Parathyroid adenoma (tissue), 2 donors: ENCODE data around the gene MRPL36.
"Not testable (repeated sequence)": the region's sequence is repeated elsewhere in the genome, so short reads cannot be mapped to it uniquely, and the experiment has no call there.

ENCODE experiments used
- H2AFZ ChIP-seq: fragments of 300-600 bp; sonication (generic); one replicate; pipeline ENCODE4 v1.7.0; 2017; ENCODE audit warnings: antibody characterized with exemption, mild to moderate bottlenecking
- H3K27ac ChIP-seq: fragments of 300-600 bp; sonication (generic); one replicate; pipeline ENCODE4 v1.7.0; 2017
- H3K27me3 ChIP-seq: fragments of 300-600 bp; sonication (generic); one replicate; pipeline ENCODE4 v1.7.0; 2017; ENCODE audit warnings: low read length; ENCODE audit not compliant: control insufficient read depth, insufficient read depth
- H3K36me3 ChIP-seq: fragments of 300-600 bp; sonication (generic); one replicate; pipeline ENCODE4 v1.7.0; 2017; ENCODE audit warnings: low read length; ENCODE audit not compliant: control insufficient read depth, insufficient read depth
- H3K4me1 ChIP-seq: fragments of 300-600 bp; sonication (generic); one replicate; pipeline ENCODE4 v1.7.0; 2017; ENCODE audit warnings: control low read depth
- H3K4me2 ChIP-seq: fragments of 300-600 bp; sonication (generic); one replicate; pipeline ENCODE4 v1.7.0; 2017; ENCODE audit warnings: low read length
- H3K4me3 ChIP-seq: fragments of 300-600 bp; sonication (generic); one replicate; pipeline ENCODE4 v1.7.0; 2017; ENCODE audit warnings: low read depth, low read length
- H3K79me2 ChIP-seq: fragments of 300-600 bp; sonication (generic); one replicate; pipeline ENCODE4 v1.7.0; 2017; ENCODE audit warnings: control low read depth
- H3K9ac ChIP-seq: fragments of 300-600 bp; sonication (generic); one replicate; pipeline ENCODE4 v1.7.0; 2017; ENCODE audit warnings: mild to moderate bottlenecking
- H3K9me3 ChIP-seq: fragments of 300-600 bp; sonication (generic); one replicate; pipeline ENCODE4 v1.7.0; 2017; ENCODE audit warnings: low read length; ENCODE audit not compliant: control insufficient read depth
- CTCF ChIP-seq: fragments of 300-600 bp; sonication (generic); IDR thresholded peaks from one replicate; pipeline ENCODE4 v1.7.0; 2017; ENCODE audit warnings: antibody characterized with exemption, mild to moderate bottlenecking
- donor health status: primary hyperparathyroidism.

Gene MRPL36

GRCh38 chr5:1845696-1846095, 46.1 kb upstream of the MRPL36 start:
- H3K4me1 ChIP-seq: no peaks in the 10 kb centered on the region
- no peak overlapping the region for H3K27ac ChIP-seq
- H3K27me3 ChIP-seq: peaks cover 4% of the 10 kb centered on the region
- H3K36me3 ChIP-seq: no peaks in the 10 kb centered on the region
- H3K79me2 ChIP-seq: no peaks in the 10 kb centered on the region
- H3K4me3 ChIP-seq: no peak overlapping the region
- H2AFZ ChIP-seq: no peak overlapping the region
- H3K9ac ChIP-seq: no peak overlapping the region
- H3K4me2 ChIP-seq: no peak overlapping the region
- no peaks in the 10 kb centered on the region for H3K9me3 ChIP-seq
- no peak for TF ChIP-seq CTCF

- no peak overlapping the region for H3K4me3 ChIP-seq
Observed at GRCh38 chr5:1844708-1845436, 45.2 kb upstream of the MRPL36 start.

GRCh38 chr5:1843761-1844160, 44.1 kb upstream of the MRPL36 start:
- H3K79me2 ChIP-seq, H3K9me3 ChIP-seq, H3K27me3 ChIP-seq, H2AFZ ChIP-seq, H3K9ac ChIP-seq, H3K36me3 ChIP-seq, H3K4me2 ChIP-seq, H3K4me1 ChIP-seq, H3K27ac ChIP-seq, H3K4me3 ChIP-seq: not testable (repeated sequence)

More at GRCh38 chr5:1844708-1845436, 45.2 kb upstream of the MRPL36 start:
- Histone ChIP-seq H3K4me2 (no peak overlapping the region), H3K9ac (no peak overlapping the region), H3K4me1 (no peaks in the 10 kb centered on the region), H2AFZ (no peak overlapping the region), H3K79me2 (no peaks in the 10 kb centered on the region), H3K27ac (no peak overlapping the region), H3K36me3 (no peaks in the 10 kb centered on the region), H3K9me3 (no peaks in the 10 kb centered on the region), H3K27me3 (peaks cover 4% of the 10 kb centered on the region)
- TF ChIP-seq CTCF: no peak

- peaks cover 4% of the 10 kb centered on the region for H3K27me3 ChIP-seq
- H3K4me2 ChIP-seq: no peak overlapping the region
- no peaks in the 10 kb centered on the region for H3K4me1 ChIP-seq
- no peak overlapping the region for H3K27ac ChIP-seq
- no peak for TF ChIP-seq CTCF
- H3K4me3 ChIP-seq: no peak overlapping the region
- no peaks in the 10 kb centered on the region for H3K36me3 ChIP-seq
- no peak overlapping the region for H2AFZ ChIP-seq
- H3K79me2 ChIP-seq: no peaks in the 10 kb centered on the region
- no peak overlapping the region for H3K9ac ChIP-seq
- H3K9me3 ChIP-seq: no peaks in the 10 kb centered on the region
Observed at GRCh38 chr5:1842004-1842819, 42.6 kb upstream of the MRPL36 start.

- Histone ChIP-seq H3K79me2 (no peaks in the 10 kb centered on the region), H3K4me2 (no peak overlapping the region), H2AFZ (no peak overlapping the region), H3K27ac (no peak overlapping the region), H3K4me1 (no peaks in the 10 kb centered on the region), H3K9ac (no peak overlapping the region), H3K9me3 (no peaks in the 10 kb centered on the region), H3K4me3 (no peak overlapping the region), H3K27me3 (peaks cover 2% of the 10 kb centered on the region), H3K36me3 (no peaks in the 10 kb centered on the region)
- no peak for TF ChIP-seq CTCF
Observed at GRCh38 chr5:1840741-1841521, 41.3 kb upstream of the MRPL36 start.
